H1 (cell line): ENCODE data around the gene TBCA.

Source experiments
- CEBPB ChIP-seq: IDR thresholded peaks from 2 replicates; pipeline ENCODE4 v1.6.1; 2012; ENCODE audit warnings: low read depth, low read length
- CTCF ChIP-seq, 3 experiments: IDR thresholded peaks; 1 replicate in 2 of 3; 2 replicates in 1 of 3; pipeline versions ENCODE4 v1.5.1 to v1.6.1; 2011; ENCODE audit warnings: low read length in 3 of 3, mild to moderate bottlenecking in 3 of 3, inconsistent platforms in 2 of 3, low read depth in 1 of 3, moderate library complexity in 1 of 3; ENCODE audit not compliant: insufficient read depth in 1 of 3; ENCODE audit errors: control extremely low read depth in 1 of 3
- EZH2 ChIP-seq: fragments of 200-600 bp; sonication (generic); IDR thresholded peaks from 2 replicates; pipeline ENCODE4 v1.7.1; 2012; ENCODE audit warnings: low read depth, mild to moderate bottlenecking, moderate library complexity, low read length, inconsistent platforms; ENCODE audit not compliant: severe bottlenecking
- GTF2F1 ChIP-seq: IDR thresholded peaks from 2 replicates; pipeline ENCODE4 v1.6.1; 2012; ENCODE audit warnings: low read depth, low read length, improper control_type of control experiment, borderline replicate concordance
- MAX ChIP-seq: IDR thresholded peaks from 2 replicates; pipeline ENCODE4 v1.6.1; 2012; ENCODE audit warnings: inconsistent platforms
- SIN3A ChIP-seq, 2 experiments: IDR thresholded peaks in 1 of 2; conservative IDR thresholded peaks in 1 of 2; 2 replicates each; pipeline ENCODE4 v1.6.1; 2011 to 2012; ENCODE audit warnings: low read length in 2 of 2, improper control_type of control experiment in 1 of 2, low read depth in 1 of 2, mild to moderate bottlenecking in 1 of 2
- TCF12 ChIP-seq: IDR thresholded peaks from 2 replicates; pipeline ENCODE4 v1.6.1; 2011; ENCODE audit warnings: low read depth, mild to moderate bottlenecking, low read length
- USF2 ChIP-seq: IDR thresholded peaks from 2 replicates; pipeline ENCODE4 v1.6.1; 2011; ENCODE audit warnings: low read length, improper control_type of control experiment

GRCh38 chr5:77812926-77813589 lies 36.9 kb upstream of the TBCA start:
- TF ChIP-seq USF2 (no peak), GTF2F1 (no peak), SIN3A (conservative IDR thresholded peaks at IDR 0.05 in 1 of 2, IDR thresholded peaks at IDR 0.05 in 1 of 2; ENCODE audit: low read depth in 1 of 2, low read length in 2 of 2) (no peak), EZH2 (no peak), CTCF (IDR thresholded peaks at IDR 0.05; ENCODE audit: control extremely low read depth in 1 of 3, insufficient read depth in 1 of 3, low read depth in 1 of 3, low read length in 3 of 3) (no peak), CEBPB (no peak), MAX (no peak), TCF12 (no peak)
